Smooth muscle cell (in vitro differentiated cells): ENCODE results near the gene HEPHL1. TPM values are rescaled to one million over a fixed set of nuclear protein-coding genes. Genes with fewer than 3 reads are reported as not detected.

Experiments used
- DNase-seq: peaks from one replicate; lab custom pipeline; 2025; ENCODE audit not compliant: unreplicated experiment; lab: John Stamatoyannopoulos, UW
- H2AFZ ChIP-seq: fragments of 200-600 bp; sonication (generic); 2 replicates; pipeline ENCODE4 v1.6.0; 2016; ENCODE audit warnings: antibody characterized with exemption, low read depth, mild to moderate bottlenecking
- H3F3A ChIP-seq: fragments of 200-600 bp; sonication (generic); 2 replicates; pipeline ENCODE4 v1.6.0; 2017; ENCODE audit warnings: antibody characterized with exemption, low read depth
- H3K27ac ChIP-seq: fragments of 200-600 bp; sonication (generic); 2 replicates; pipeline ENCODE4 v1.5.1; 2016; ENCODE audit warnings: low read depth, mild to moderate bottlenecking
- H3K27me3 ChIP-seq: fragments of 200-600 bp; sonication (generic); 2 replicates; pipeline ENCODE4 v1.6.1; 2016; ENCODE audit warnings: low read depth, mild to moderate bottlenecking
- H3K36me3 ChIP-seq: fragments of 200-600 bp; sonication (generic); 2 replicates; pipeline ENCODE4 v1.5.1; 2016; ENCODE audit warnings: low read depth
- H3K4me1 ChIP-seq: fragments of 200-600 bp; sonication (generic); 2 replicates; pipeline ENCODE4 v1.5.1; 2016; ENCODE audit warnings: low read depth
- H3K4me2 ChIP-seq: fragments of 200-600 bp; sonication (generic); 2 replicates; pipeline ENCODE4 v1.6.0; 2016; ENCODE audit warnings: mild to moderate bottlenecking
- H3K4me3 ChIP-seq: fragments of 200-600 bp; sonication (generic); 2 replicates; pipeline ENCODE4 v1.5.1; 2016; ENCODE audit warnings: mild to moderate bottlenecking
- H3K79me2 ChIP-seq: fragments of 200-600 bp; sonication (generic); 2 replicates; pipeline ENCODE4 v1.6.0; 2016; ENCODE audit warnings: low read depth, mild to moderate bottlenecking
- H3K9ac ChIP-seq: fragments of 200-600 bp; sonication (generic); 2 replicates; pipeline ENCODE4 v1.6.0; 2016; ENCODE audit warnings: low read depth
- H3K9me3 ChIP-seq: fragments of 200-600 bp; sonication (generic); replicated peaks from 2 replicates; pipeline ENCODE4 v1.5.1; 2016; ENCODE audit warnings: low read depth
- H4K20me1 ChIP-seq: fragments of 200-600 bp; sonication (generic); 2 replicates; pipeline ENCODE4 v1.6.0; 2016; ENCODE audit warnings: low read depth
- CTCF ChIP-seq: fragments of 200-600 bp; sonication (generic); IDR thresholded peaks from 2 replicates; pipeline ENCODE4 v1.5.1; 2017; ENCODE audit warnings: borderline replicate concordance, mild to moderate bottlenecking, antibody characterized with exemption; ENCODE audit not compliant: insufficient read depth, poor library complexity, severe bottlenecking
- WGBS: methylation state at CpG from one replicate; pipeline ENCODE4 v1.1.7; 2016; ENCODE audit warnings: low lambda C conversion rate; 5-methylcytosine and 5-hydroxymethylcytosine counted together
- polyA plus RNA-seq: library from polyadenylated mRNA; unstranded; fragments of >200 nt; fragmentation: Nextera tagmentation; extraction: Ambion mirVana; gene quantifications from 2 replicates; pipeline ENCODE4 v1.2.1, GENCODE V29; 2016
- total RNA-seq: library from RNA; depleted of rRNA; stranded (reverse); fragments of >200 nt; gene quantifications from 2 replicates; pipeline ENCODE4 v1.2.3, GENCODE V29; 2014

The HEPHL1 gene
- total and polyA plus RNA-seq, 2 experiments from 2014 or later, result 0.13 to 0.21 TPM

- Histone ChIP-seq H4K20me1 (no peaks in the 10 kb centered on the region), H3K9me3 (no peaks in the 10 kb centered on the region), H3K9ac (no peak overlapping the region), H3K4me2 (no peak overlapping the region), H3K27ac (no peak overlapping the region), H3K36me3 (no peaks in the 10 kb centered on the region), H3K27me3 (no peaks in the 10 kb centered on the region), H3K4me1 (no peaks in the 10 kb centered on the region), H2AFZ (no peak overlapping the region), H3K4me3 (no peak overlapping the region), H3F3A (no peaks in the 10 kb centered on the region), H3K79me2 (no peaks in the 10 kb centered on the region)
- DNase-seq, result no peak
- WGBS, result 79% methylated on average over 1 of the region's 1 CpG
- no peak for TF ChIP-seq CTCF
Measured at GRCh38 chr11:94010136-94010535, 11.0 kb upstream of the HEPHL1 start.

GRCh38 chr11:94011478-94011877 is 9.7 kb upstream of the HEPHL1 start:
- DNase-seq, result no peak
- Histone ChIP-seq H3K4me3 (no peak overlapping the region), H2AFZ (no peak overlapping the region), H3K27ac (no peak overlapping the region), H3F3A (no peaks in the 10 kb centered on the region), H3K9me3 (no peaks in the 10 kb centered on the region), H3K4me1 (no peaks in the 10 kb centered on the region), H4K20me1 (no peaks in the 10 kb centered on the region), H3K4me2 (no peak overlapping the region), H3K27me3 (no peaks in the 10 kb centered on the region), H3K36me3 (no peaks in the 10 kb centered on the region), H3K79me2 (no peaks in the 10 kb centered on the region), H3K9ac (no peak overlapping the region)
- TF ChIP-seq CTCF, result no peak
- WGBS, result 91% methylated on average over 3 of the region's 3 CpGs

GRCh38 chr11:94017446-94017845 is 3.7 kb upstream of the HEPHL1 start:
- Histone ChIP-seq H3K79me2 (no peaks in the 10 kb centered on the region), H4K20me1 (no peaks in the 10 kb centered on the region), H3K27me3 (no peaks in the 10 kb centered on the region), H3K9ac (no peak overlapping the region), H3K4me2 (no peak overlapping the region), H3K4me1 (no peaks in the 10 kb centered on the region), H3K27ac (no peak overlapping the region), H3K36me3 (no peaks in the 10 kb centered on the region), H3K4me3 (no peak overlapping the region), H2AFZ (no peak overlapping the region), H3K9me3 (no peaks in the 10 kb centered on the region), H3F3A (peaks cover 7% of the 10 kb centered on the region)
- no peak for DNase-seq
- TF ChIP-seq CTCF, result no peak

- TF ChIP-seq CTCF, result no peak
- Histone ChIP-seq H3K9me3 (no peaks in the 10 kb centered on the region), H3K4me1 (no peaks in the 10 kb centered on the region)
Measured at GRCh38 chr11:94018721-94019120, 2.4 kb upstream of the HEPHL1 start.

More at GRCh38 chr11:94018721-94019120, 2.4 kb upstream of the HEPHL1 start:
- no peak for DNase-seq
- no peak overlapping the region for H3K4me3 ChIP-seq
- no peak overlapping the region for H3K27ac ChIP-seq
- 89% methylated on average over 4 of the region's 4 CpGs for WGBS
- H3K9ac ChIP-seq, result no peak overlapping the region
- no peaks in the 10 kb centered on the region for H3K36me3 ChIP-seq
- H4K20me1 ChIP-seq, result no peaks in the 10 kb centered on the region
- H3K27me3 ChIP-seq, result no peaks in the 10 kb centered on the region
- H3K4me2 ChIP-seq, result no peak overlapping the region
- peaks cover 7% of the 10 kb centered on the region for H3F3A ChIP-seq
- H3K79me2 ChIP-seq, result no peaks in the 10 kb centered on the region
- no peak overlapping the region for H2AFZ ChIP-seq
